Left cardiac atrium (tissue), 4 donors: ENCODE data around the gene PFKFB1. TPM values are rescaled to one million over a fixed set of nuclear protein-coding genes. Genes with fewer than 3 reads are reported as not detected.

Experiments
- ATAC-seq, 2 donors: fragments of 200-7000 bp; cut with Tn5 transposase; one replicate each; pipeline ENCODE4 v1.9.1; 2020; ENCODE audit warnings: mild to moderate bottlenecking in 2 of 2, moderate library complexity in 2 of 2
- DNase-seq: peaks from one replicate; pipeline ENCODE4 v3.0.0-alpha.2; 2020
- intact Hi-C, 2 donors: fragments of 100-400 bp; cut with DNase I; formaldehyde crosslinking; loops; one replicate each; pipeline versions ENCODE4 v1.14.1 to v1.15.1; 2022 to 2023
- total RNA-seq, 2 donors: library from RNA; stranded (reverse); fragmentation: NEBNext Ultra II Directional; extraction: Animal tissue kit (Norgen Biotek cat#: 25700); gene quantifications; one replicate each; pipeline ENCODE4 v1.2.1, GENCODE V29; 2021
- donor health status: DM: no; HTN: yes; CAD: no.
- donor health status: DM: no; HTN: yes; CAD: no; lungs with severe emphysema.
- donor health status: DM: yes; HTN: yes; CAD: no.
- donor health status: Dilated cardiomyopathy.

Gene PFKFB1
- total RNA-seq, 2 donors from 2014 or later: 0.71 to 2.5 TPM

DNA sequence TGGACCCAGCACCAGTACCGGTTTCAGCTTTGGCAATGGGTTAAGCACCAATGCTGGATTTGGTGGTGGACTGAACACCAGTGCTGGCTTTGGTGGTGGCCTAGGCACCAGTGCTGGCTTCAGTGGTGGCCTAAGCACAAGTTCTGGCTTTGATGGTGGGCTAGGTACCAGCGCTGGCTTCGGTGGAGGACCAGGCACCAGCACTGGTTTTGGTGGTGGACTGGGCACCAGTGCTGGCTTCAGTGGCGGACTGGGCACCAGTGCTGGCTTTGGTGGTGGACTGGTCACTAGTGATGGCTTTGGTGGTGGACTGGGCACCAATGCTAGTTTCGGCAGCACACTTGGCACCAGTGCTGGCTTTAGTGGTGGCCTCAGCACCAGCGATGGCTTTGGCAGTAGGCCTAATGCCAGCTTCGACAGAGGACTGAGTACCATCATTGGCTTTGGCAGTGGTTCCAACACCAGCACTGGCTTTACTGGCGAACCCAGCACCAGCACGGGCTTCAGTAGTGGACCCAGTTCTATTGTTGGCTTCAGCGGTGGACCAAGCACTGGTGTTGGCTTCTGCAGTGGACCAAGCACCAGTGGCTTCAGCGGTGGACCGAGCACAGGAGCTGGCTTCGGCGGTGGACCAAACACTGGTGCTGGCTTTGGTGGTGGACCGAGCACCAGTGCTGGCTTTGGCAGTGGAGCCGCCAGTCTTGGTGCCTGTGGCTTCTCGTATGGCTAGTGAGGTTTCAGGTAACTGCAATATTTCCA lies 63.5 kb downstream of the PFKFB1 start:
- ATAC-seq (no peak), DNase-seq (no peak)
- intact Hi-C loops: no loop called here

DNA sequence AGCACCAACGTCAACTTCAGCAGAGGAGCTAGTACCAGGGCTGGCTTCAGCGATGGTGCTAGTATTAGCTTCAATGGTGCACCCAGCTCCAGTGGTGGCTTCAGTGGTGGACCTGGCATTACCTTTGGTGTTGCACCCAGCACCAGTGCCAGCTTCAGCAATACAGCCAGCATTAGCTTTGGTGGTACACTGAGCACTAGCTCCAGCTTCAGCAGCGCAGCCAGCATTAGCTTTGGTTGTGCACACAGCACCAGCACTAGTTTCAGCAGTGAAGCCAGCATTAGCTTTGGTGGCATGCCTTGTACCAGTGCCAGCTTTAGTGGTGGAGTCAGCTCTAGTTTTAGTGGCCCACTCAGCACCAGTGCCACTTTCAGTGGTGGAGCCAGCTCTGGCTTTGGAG lies 65.1 kb downstream of the PFKFB1 start:
- intact Hi-C loops: no loop called here
- DNase-seq (no peak), ATAC-seq (no peak)

DNA sequence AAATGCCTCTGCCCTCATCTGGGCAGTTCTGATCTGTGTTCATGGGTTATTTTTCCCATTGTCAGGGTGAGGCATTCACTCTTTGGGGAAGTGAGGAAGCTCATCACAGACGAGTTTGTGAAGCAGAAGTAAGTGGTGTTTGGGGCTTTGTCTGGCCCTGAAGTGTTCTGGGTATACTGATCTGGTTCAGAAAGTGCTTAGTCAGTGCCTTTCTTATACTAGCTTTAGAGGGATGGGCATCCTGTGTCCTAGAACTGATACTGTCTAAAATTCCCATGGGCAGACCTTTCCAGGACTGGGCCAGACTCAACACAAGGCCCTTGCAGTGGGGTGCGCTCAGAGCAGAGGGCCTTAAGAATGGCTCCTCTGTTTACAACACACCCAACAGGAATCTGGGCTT lies 67.0 kb downstream of the PFKFB1 start:
- DNase-seq (no peak), ATAC-seq (no peak)
- intact Hi-C loops: no loop called here

DNA sequence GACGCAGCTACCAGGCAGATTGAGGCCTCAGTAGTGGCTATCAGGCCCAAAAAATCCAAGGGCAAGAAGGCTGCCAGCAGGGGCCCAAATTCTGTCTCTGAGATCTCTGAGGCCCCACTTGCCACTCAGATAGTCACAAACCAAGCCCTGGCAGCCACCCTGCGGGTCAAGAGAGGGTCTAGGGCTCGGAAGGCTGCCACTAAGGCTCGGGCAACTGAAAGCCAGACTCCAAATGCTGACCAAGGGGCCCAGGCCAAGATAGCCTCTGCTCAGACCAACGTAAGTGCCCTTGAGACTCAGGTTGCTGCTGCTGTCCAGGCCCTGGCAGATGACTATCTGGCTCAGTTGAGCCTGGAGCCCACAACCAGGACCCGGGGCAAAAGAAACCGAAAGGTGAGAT lies 70.6 kb downstream of the PFKFB1 start:
- intact Hi-C loops: no loop called here
- no peak for ATAC-seq
- no peak for DNase-seq

DNA sequence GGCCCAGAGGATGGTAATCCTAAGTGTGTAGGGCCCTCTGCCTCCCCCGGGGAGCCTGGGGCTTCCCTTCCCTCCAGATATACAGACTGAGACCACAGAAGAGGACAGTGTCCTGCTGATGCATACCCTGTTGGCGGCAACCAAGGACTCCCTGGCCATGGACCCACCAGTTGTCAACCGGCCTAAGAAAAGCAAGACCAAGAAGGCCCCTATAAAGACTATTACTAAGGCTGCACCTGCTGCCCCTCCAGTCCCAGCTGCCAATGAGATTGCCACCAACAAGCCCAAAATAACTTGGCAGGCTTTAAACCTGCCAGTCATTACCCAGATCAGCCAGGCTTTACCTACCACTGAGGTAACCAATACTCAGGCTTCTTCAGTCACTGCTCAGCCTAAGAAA lies 71.4 kb downstream of the PFKFB1 start:
- DNase-seq: no peak
- intact Hi-C loops: no loop called here
- ATAC-seq: no peak

DNA sequence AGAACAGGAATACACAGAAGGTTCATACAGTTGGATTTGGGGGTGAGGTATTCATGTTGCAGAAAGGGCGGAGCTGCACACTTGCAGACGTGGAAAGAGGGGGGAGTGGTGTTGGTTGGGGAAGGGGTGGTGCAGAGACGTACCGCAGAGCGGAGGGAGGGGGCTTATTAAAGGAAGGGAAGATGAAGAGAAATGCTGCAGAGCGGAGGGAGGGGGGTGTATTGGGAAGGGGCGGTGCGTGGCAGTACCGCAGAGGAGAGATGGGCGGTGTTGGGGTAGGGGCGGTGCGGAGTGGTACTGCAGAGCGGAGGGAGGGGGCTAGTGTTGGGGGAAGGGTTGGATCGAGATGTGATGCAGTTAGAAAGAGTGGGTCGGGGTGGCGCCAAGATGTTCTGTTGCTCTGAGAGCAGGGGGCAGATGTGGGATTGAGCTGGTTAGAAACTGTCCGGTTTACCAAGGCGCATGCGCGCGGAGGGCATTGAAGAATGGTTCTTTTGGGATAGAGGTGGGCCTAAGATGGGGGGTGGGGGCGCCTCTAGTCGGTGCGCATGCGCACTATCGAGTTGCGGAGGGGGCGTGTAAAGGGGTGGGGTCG lies 72.5 kb downstream of the PFKFB1 start:
- intact Hi-C loops: no loop called here
- DNase-seq (peak; percentile 77), ATAC-seq (peak; percentile 86 to 90)

DNA sequence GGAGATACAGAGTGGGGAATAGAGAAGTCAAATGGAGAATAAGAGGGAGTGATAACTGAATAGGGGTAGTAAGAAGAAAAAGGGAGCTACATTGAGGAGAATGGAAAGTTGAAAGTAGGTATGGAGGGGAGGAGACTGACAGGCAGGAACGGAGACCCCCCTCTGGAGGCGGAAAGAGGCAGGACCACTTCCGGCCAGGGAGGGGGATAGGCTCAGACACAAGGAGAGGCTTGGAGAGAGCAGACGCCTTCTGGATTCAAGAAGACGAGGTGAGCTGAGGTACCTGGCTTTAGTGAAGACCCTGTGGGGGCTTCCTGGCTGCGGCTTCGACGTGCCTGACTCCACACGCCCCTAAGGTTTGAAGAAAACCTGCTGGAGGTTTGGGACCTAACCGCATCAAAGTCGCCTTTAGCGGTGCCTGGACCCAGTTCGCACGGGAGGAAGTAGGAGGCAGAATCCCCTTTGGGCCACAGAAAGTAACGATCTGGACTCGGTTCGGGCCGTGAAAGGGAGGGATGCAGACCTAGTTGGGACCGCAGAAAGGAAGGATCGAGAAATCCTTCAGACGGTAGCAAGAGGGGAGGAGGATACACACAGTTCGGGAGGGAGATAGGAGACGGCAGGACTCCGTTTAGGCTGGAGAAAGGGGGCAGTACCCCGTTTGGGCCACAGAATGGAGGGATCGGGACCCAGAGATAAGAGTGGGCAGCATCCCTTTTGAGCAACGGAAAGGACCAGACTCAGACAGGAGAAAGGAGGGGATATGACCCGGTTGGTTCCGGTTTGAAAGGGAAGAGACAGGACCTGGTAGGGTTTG lies 73.2 kb downstream of the PFKFB1 start, which contains the start of gene TRO:
Gene TRO, plus strand, starts transcription at position 215 of the 817 bp plus-strand sequence. CDS start 1,423 bp downstream, outside the sequence.
- ATAC-seq: peak; percentile 53 to 57
- intact Hi-C loops: no loop called here
- no peak for DNase-seq

DNA sequence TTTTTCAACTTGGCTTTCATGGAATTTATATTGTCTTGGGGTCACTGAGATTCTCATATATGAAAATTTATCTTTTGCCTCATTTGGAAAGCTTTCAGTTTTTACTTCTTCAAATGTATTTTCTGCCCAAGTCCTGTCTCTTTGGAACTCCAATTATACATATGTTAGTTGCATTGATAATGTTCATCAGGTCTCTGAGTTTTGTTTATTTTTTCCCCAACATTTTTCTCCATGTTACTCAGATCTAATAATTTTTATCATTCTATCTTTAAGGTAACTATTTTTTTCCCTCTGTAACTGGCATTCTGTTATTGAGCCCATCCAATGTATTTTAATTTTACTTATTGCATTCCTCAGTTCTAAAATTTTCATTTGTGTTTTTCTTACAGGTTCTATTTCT lies 84.0 kb downstream of the PFKFB1 start:
- ATAC-seq (no peak), DNase-seq (no peak)
- intact Hi-C loops: no loop called here

DNA sequence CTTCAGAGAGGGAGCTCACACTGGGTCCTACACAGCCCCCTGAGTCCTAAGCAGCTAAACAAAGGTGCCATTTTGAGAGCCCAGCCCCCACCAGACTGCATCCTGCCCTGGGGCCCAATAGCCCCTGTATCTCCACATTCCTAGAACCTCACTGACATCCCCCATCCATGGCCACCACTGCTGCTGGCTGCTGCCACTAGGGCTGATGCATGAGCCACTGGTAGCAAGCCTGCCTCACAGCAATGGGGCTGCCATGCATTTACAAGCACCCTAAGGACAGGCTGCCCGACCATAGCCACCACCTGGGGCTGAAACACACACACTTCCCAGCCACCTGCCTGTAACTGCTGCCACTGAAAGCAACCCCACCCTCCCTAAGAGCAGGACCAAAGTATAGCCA lies 99.8 kb downstream of the PFKFB1 start:
- no peak for ATAC-seq
- no peak for DNase-seq
- intact Hi-C loops: loop anchor here in 1 of 2 donors (10.0 kb wide), 1 partner anchor 161 kb away; no protein-coding TSS in a partner anchor

DNA sequence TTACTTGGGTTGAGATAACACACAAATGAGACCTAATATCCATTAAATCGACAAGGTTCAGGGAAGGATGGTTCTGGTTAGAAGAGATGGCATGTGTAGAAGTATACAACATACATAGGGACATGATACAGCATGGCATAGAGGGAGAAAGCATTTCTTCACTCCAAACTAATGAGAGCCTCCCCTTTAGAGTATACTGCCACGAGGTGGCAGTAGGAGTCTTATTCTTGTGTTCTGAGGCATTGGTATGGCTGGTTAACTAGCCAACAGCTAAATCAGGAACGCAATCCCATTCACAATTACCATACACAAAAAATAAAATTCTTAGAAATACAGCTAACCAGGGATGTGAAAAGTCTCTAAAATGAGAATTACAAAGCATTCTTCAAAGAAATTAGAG lies 102.4 kb downstream of the PFKFB1 start:
- intact Hi-C loops: loop anchor here in 1 of 2 donors (10.0 kb wide), 1 partner anchor 163 kb away; no protein-coding TSS in a partner anchor
- no peak for ATAC-seq
- DNase-seq: no peak

DNA sequence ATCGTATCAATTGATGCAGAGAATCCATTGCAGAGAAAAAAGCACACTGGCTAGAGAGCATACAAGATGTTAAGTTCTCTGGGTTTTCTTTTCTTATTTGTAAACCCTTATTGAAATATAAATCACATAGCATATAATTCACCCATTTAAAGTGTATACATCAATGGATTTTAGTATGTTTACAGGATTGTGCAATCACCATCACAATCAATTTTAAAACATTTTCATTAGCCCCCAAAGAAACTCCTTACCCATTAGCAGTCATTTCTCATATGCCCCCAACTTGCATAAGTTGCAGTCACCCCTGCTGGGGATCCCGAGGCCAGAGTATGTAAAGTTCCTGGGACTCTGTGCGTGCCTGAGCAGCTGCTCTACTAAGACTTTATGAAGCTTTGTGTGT lies 108.2 kb downstream of the PFKFB1 start:
- ATAC-seq: no peak
- intact Hi-C loops: no loop called here
- DNase-seq: no peak

Other genes starting within 250 kb of the PFKFB1 start
- gene ITIH6, start 195.9 kb downstream of the PFKFB1 start, total RNA-seq: not detected
- gene MAGED2, start 186.4 kb downstream of the PFKFB1 start, total RNA-seq: 10 to 100 TPM; 80.8 to 92.6 TPM
- 1 to 10 TPM; 3.7 to 4.9 TPM for gene TRO, start 73.4 kb downstream of the PFKFB1 start, total RNA-seq
- 1 to 10 TPM; 8.9 to 9.1 TPM for gene APEX2, start 6.2 kb upstream of the PFKFB1 start, total RNA-seq
- 1 to 10 TPM in 1 of 2 donors, under 1 TPM in 1; 0.53 to 1.1 TPM for gene ALAS2, start 36.8 kb upstream of the PFKFB1 start, total RNA-seq
- not detected for gene PAGE2B, start 80.8 kb upstream of the PFKFB1 start, total RNA-seq
- gene PAGE2, start 94.8 kb upstream of the PFKFB1 start, total RNA-seq: not detected
- not detected for gene PAGE5, start 226.2 kb upstream of the PFKFB1 start, total RNA-seq